CD14-positive monocyte (primary cell): ENCODE results near the gene TTC28. TPM values are rescaled to one million over a fixed set of nuclear protein-coding genes. Genes with fewer than 3 reads are reported as not detected.

ENCODE experiments used
- DNase-seq, 3 donors: peaks; one replicate each; pipeline ENCODE4 v3.0.0-alpha.2; 2011 to 2022
- H2AFZ ChIP-seq: 2 replicates; pipeline ENCODE4 v1.6.0; 2012; ENCODE audit warnings: mild to moderate bottlenecking, low read depth, low read length, inconsistent platforms; ENCODE audit not compliant: insufficient read depth, poor library complexity, severe bottlenecking
- H3K27ac ChIP-seq, 2 donors: 1 replicate in 1 of 2; 2 replicates in 1 of 2; pipeline ENCODE4 v1.5.1; 2012 to 2013; ENCODE audit warnings: low read length in 2 of 2, control low read depth in 1 of 2, inconsistent platforms in 1 of 2, low read depth in 1 of 2, mild to moderate bottlenecking in 1 of 2
- H3K27me3 ChIP-seq, 2 donors: one replicate each; pipeline versions ENCODE4 v1.6.0 to v1.6.1; 2011 to 2013; ENCODE audit warnings: low read length in 2 of 2; ENCODE audit not compliant: control insufficient read depth in 2 of 2, insufficient read depth in 2 of 2
- H3K36me3 ChIP-seq, 2 donors: replicated peaks in 1 of 2; 1 replicate in 1 of 2; 2 replicates in 1 of 2; pipeline versions ENCODE4 v1.5.1 to v1.6.1; 2012 to 2013; ENCODE audit warnings: low read length in 2 of 2, control low read depth in 1 of 2, inconsistent platforms in 1 of 2, mild to moderate bottlenecking in 1 of 2; ENCODE audit not compliant: insufficient read depth in 2 of 2, control insufficient read depth in 1 of 2
- H3K4me1 ChIP-seq, 2 donors: 1 replicate in 1 of 2; 2 replicates in 1 of 2; pipeline versions ENCODE4 v1.5.1 to v1.6.1; 2012 to 2013; ENCODE audit warnings: low read length in 2 of 2, control low read depth in 1 of 2, inconsistent platforms in 1 of 2, mild to moderate bottlenecking in 1 of 2, moderate library complexity in 1 of 2; ENCODE audit not compliant: insufficient read depth in 2 of 2, control insufficient read depth in 1 of 2
- H3K4me2 ChIP-seq: replicated peaks from 2 replicates; pipeline ENCODE3; 2012; ENCODE audit warnings: low read length, moderate library complexity, mild to moderate bottlenecking; ENCODE audit not compliant: poor library complexity, severe bottlenecking; ENCODE audit errors: extremely low read depth
- H3K4me3 ChIP-seq, 3 experiments: fragments of 200-600 bp in 1 of 3; sonication (generic) in 1 of 3; replicated peaks in 1 of 3; 1 replicate in 2 of 3; 2 replicates in 1 of 3; pipeline ENCODE4 v1.5.1; 2011 to 2013; ENCODE audit warnings: low read length in 3 of 3, mild to moderate bottlenecking in 3 of 3, control low read depth in 2 of 3, low read depth in 2 of 3, inconsistent platforms in 1 of 3, moderate library complexity in 1 of 3
- H3K79me2 ChIP-seq: 2 replicates; pipeline ENCODE4 v1.6.0; 2012; ENCODE audit warnings: mild to moderate bottlenecking, control low read depth, inconsistent platforms, low read length, moderate library complexity; ENCODE audit not compliant: insufficient read depth
- H3K9ac ChIP-seq: 2 replicates; pipeline ENCODE4 v1.6.0; 2017; ENCODE audit warnings: low read length, mild to moderate bottlenecking; ENCODE audit not compliant: insufficient read depth, poor library complexity, severe bottlenecking
- H3K9me3 ChIP-seq, 2 donors: replicated peaks in 1 of 2; 1 replicate in 1 of 2; 2 replicates in 1 of 2; pipeline versions ENCODE4 v1.5.1 to v1.6.1; 2012 to 2013; ENCODE audit warnings: low read length in 2 of 2, control low read depth in 1 of 2; ENCODE audit not compliant: control insufficient read depth in 1 of 2, insufficient read depth in 1 of 2
- H4K20me1 ChIP-seq: 2 replicates; pipeline ENCODE4 v1.6.0; 2012; ENCODE audit warnings: mild to moderate bottlenecking, low read length, control low read depth, moderate library complexity; ENCODE audit not compliant: insufficient read depth
- H3K27ac Mint-ChIP-seq, 7 donors: one replicate each; pipeline ENCODE4 v1.8.0; 2020; ENCODE audit warnings: mild to moderate bottlenecking in 7 of 7, mixed read lengths in 7 of 7, moderate library complexity in 6 of 7, inconsistent platforms in 2 of 7
- H3K27me3 Mint-ChIP-seq, 3 donors: one replicate each; pipeline ENCODE4 v1.8.0; 2021 to 2022; ENCODE audit warnings: low read depth in 3 of 3, mild to moderate bottlenecking in 3 of 3, mixed read lengths in 3 of 3, moderate library complexity in 3 of 3, inconsistent platforms in 1 of 3
- H3K36me3 Mint-ChIP-seq, 2 donors: one replicate each; pipeline ENCODE4 v1.8.0; 2020; ENCODE audit warnings: mixed read lengths in 2 of 2, inconsistent platforms in 1 of 2, mild to moderate bottlenecking in 1 of 2
- H3K4me1 Mint-ChIP-seq: one replicate; pipeline ENCODE4 v1.8.0; 2020; ENCODE audit warnings: mild to moderate bottlenecking, mixed read lengths
- H3K4me3 Mint-ChIP-seq, 2 donors: one replicate each; pipeline ENCODE4 v1.8.0; 2020; ENCODE audit warnings: mild to moderate bottlenecking in 2 of 2, mixed read lengths in 2 of 2, moderate library complexity in 1 of 2
- H3K9me3 Mint-ChIP-seq, 7 donors: one replicate each; pipeline ENCODE4 v1.8.0; 2020 to 2022; ENCODE audit warnings: mixed read lengths in 7 of 7, mild to moderate bottlenecking in 6 of 7, moderate library complexity in 6 of 7, inconsistent platforms in 2 of 7
- WGBS: methylation state at CpG from one replicate; pipeline ENCODE4 v1.1.5; 2013; ENCODE audit warnings: missing lambda C conversion rate; ENCODE audit not compliant: insufficient coverage; 5-methylcytosine and 5-hydroxymethylcytosine counted together
- intact Hi-C, 2 donors: fragments of 100-400 bp; cut with micrococcal nuclease; formaldehyde crosslinking; loops; one replicate each; pipeline versions ENCODE4 v1.15.0 to v1.15.1; 2023
- polyA plus RNA-seq, 3 donors: library from polyadenylated mRNA; depleted of rRNA in 1 of 3; unstranded in 2 of 3; stranded (reverse) in 1 of 3; fragments of 300-500 nt in 2 of 3; fragments of >200 nt in 1 of 3; fragmentation: Illumina TruSeq in 2 of 3; gene quantifications; 1 replicate in 2 of 3; 2 replicates in 1 of 3; pipeline ENCODE4 v1.2.3, GENCODE V29; 2012 to 2021
- TF ChIP-seq, protein P1 (sequence below): fragments of 200-600 bp; IDR thresholded peaks from one replicate; pipeline ENCODE4 v1.8.0; 2022; ENCODE audit warnings: antibody characterized with exemption, mild to moderate bottlenecking

The TTC28 gene
- polyA plus RNA-seq, 3 donors = 0.24 to 0.61 TPM; not detected in 1

DNA sequence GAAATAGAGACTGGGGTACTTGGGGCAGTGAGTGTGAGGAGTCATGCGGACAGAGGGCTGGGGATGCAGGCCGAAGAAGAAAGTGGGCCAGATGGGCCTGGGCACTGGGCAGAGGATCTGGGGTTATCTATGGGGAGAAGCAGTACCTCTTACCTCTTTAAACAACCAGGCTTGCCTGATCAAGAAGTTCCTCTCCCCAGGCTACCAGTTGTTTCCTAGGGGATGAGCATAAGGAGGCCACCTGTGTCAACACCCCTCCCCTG lies 662.2 kb downstream of the TTC28 start:
- Histone ChIP-seq H3K4me1 (no peaks in the 10 kb centered on the region), H2AFZ (no peak overlapping the region), H3K27ac (no peak overlapping the region), H3K9me3 (no peaks in the 10 kb centered on the region), H3K9ac (no peak overlapping the region), H3K27me3 (no peaks in the 10 kb centered on the region), H4K20me1 (no peaks in the 10 kb centered on the region), H3K79me2 (no peaks in the 10 kb centered on the region), H3K4me2 (no peak overlapping the region), H3K36me3 (no peaks in the 10 kb centered on the region), H3K4me3 (no peak overlapping the region)
- WGBS = no CpG with 5 or more reads among the region's 2 CpGs
- DNase-seq = no peak
- Mint-ChIP-seq H3K36me3 (no peaks in the 10 kb centered on the region), H3K9me3 (no peaks in the 10 kb centered on the region), H3K27me3 (peaks cover 0 to 2% (median 2%) of the 10 kb centered on the region in 3 donors), H3K4me3 (no peak overlapping the region), H3K4me1 (peaks cover 5% of the 10 kb centered on the region), H3K27ac (no peak overlapping the region)
- intact Hi-C loops = no loop called here
- TF ChIP-seq, protein P1, sequence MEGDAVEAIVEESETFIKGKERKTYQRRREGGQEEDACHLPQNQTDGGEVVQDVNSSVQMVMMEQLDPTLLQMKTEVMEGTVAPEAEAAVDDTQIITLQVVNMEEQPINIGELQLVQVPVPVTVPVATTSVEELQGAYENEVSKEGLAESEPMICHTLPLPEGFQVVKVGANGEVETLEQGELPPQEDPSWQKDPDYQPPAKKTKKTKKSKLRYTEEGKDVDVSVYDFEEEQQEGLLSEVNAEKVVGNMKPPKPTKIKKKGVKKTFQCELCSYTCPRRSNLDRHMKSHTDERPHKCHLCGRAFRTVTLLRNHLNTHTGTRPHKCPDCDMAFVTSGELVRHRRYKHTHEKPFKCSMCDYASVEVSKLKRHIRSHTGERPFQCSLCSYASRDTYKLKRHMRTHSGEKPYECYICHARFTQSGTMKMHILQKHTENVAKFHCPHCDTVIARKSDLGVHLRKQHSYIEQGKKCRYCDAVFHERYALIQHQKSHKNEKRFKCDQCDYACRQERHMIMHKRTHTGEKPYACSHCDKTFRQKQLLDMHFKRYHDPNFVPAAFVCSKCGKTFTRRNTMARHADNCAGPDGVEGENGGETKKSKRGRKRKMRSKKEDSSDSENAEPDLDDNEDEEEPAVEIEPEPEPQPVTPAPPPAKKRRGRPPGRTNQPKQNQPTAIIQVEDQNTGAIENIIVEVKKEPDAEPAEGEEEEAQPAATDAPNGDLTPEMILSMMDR = no peak

DNA sequence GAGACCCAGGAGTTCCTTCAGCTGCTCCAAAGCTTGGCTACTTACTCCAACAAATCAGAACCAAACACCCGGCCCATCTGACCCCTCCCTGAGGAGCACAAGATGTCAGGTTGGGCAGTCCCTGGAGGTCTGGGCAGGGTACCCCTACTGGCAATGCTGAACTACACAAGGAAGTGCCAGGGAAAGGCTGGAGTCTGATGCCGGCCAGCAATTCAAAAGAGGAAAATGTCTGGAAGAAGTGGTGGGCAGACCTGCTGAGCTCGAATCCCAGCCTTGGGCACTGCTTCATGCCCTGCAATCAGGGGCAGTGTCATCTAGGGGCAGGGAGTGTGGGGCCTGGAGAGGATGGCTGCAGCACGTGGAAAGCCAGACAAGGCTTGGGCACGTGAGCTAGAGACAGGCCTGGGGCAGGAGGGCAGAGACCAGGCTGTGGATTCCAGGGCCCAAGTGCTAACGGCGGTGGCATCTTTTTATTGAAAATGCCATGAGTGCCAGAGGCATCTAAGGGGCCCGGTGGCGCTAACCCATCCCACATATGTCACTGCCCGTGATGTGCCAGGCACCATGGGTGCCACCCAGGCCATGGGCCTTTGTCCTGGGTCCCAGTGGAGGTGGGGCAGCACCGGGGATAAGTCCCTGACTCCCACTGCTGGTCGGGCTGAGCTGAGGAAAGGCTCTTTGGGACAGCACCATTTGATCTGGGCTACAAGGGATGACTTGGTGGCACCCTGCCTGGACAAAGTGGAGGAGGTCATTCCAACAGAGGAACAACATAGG lies 662.7 kb downstream of the TTC28 start:
- Histone ChIP-seq H3K9me3 (no peaks in the 10 kb centered on the region), H2AFZ (no peak overlapping the region), H4K20me1 (no peaks in the 10 kb centered on the region), H3K4me3 (no peak overlapping the region), H3K79me2 (no peaks in the 10 kb centered on the region), H3K27ac (no peak overlapping the region), H3K4me2 (no peak overlapping the region), H3K27me3 (no peaks in the 10 kb centered on the region), H3K4me1 (no peaks in the 10 kb centered on the region), H3K9ac (no peak overlapping the region), H3K36me3 (no peaks in the 10 kb centered on the region)
- intact Hi-C loops = no loop called here
- peaks cover 5% of the 10 kb centered on the region for H3K4me1 Mint-ChIP-seq
- H3K4me3 Mint-ChIP-seq = no peak overlapping the region
- no peak overlapping the region for H3K27ac Mint-ChIP-seq
- 96% methylated on average over 11 of the region's 12 CpGs for WGBS
- DNase-seq = no peak
- TF ChIP-seq, protein P1 = no peak
- H3K9me3 Mint-ChIP-seq = no peaks in the 10 kb centered on the region
- H3K36me3 Mint-ChIP-seq = no peaks in the 10 kb centered on the region
- peaks cover 0 to 2% (median 0%) of the 10 kb centered on the region in 3 donors for H3K27me3 Mint-ChIP-seq
